HG02759 (cell line): ENCODE measurements around the gene KIAA1671.

Experiments
- ATAC-seq: cut with Tn5 transposase; IDR thresholded peaks from one replicate; pipeline ENCODE4 v1.9.1; 2021; ENCODE audit warnings: mild to moderate bottlenecking, moderate library complexity; ENCODE audit not compliant: unreplicated experiment

Gene KIAA1671

GRCh38 chr22:25061605-25062376 is 109.3 kb downstream of the KIAA1671 start:
- no peak for ATAC-seq

GRCh38 chr22:25062386-25063085 is 110.0 kb downstream of the KIAA1671 start:
- no peak for ATAC-seq

GRCh38 chr22:25064894-25065560 is 112.5 kb downstream of the KIAA1671 start:
- ATAC-seq = no peak

GRCh38 chr22:25066861-25067435 is 114.4 kb downstream of the KIAA1671 start:
- no peak for ATAC-seq

- no peak for ATAC-seq
Measured at GRCh38 chr22:25067851-25068421, 115.4 kb downstream of the KIAA1671 start.

GRCh38 chr22:25068707-25069106 is 116.2 kb downstream of the KIAA1671 start:
- no peak for ATAC-seq

GRCh38 chr22:25069426-25069757 is 116.9 kb downstream of the KIAA1671 start:
- ATAC-seq = no peak

- ATAC-seq = no peak
Measured at GRCh38 chr22:25069758-25070481, 117.4 kb downstream of the KIAA1671 start.

- ATAC-seq = no peak
Measured at GRCh38 chr22:25070956-25071355, 118.4 kb downstream of the KIAA1671 start.

- ATAC-seq = no peak
Measured at GRCh38 chr22:25071720-25072119, 119.2 kb downstream of the KIAA1671 start.

- ATAC-seq = no peak
Measured at GRCh38 chr22:25072406-25072805, 119.9 kb downstream of the KIAA1671 start.

- ATAC-seq = no peak
Measured at GRCh38 chr22:25076336-25076735, 123.8 kb downstream of the KIAA1671 start.

- no peak for ATAC-seq
Measured at GRCh38 chr22:25077056-25077455, 124.5 kb downstream of the KIAA1671 start.

GRCh38 chr22:25077964-25078363 is 125.4 kb downstream of the KIAA1671 start:
- no peak for ATAC-seq

GRCh38 chr22:25078591-25078990 is 126.1 kb downstream of the KIAA1671 start:
- no peak for ATAC-seq

GRCh38 chr22:25080855-25081254 is 128.3 kb downstream of the KIAA1671 start:
- no peak for ATAC-seq

GRCh38 chr22:25081409-25081824 is 128.9 kb downstream of the KIAA1671 start:
- no peak for ATAC-seq

GRCh38 chr22:25082096-25082495 is 129.6 kb downstream of the KIAA1671 start:
- no peak for ATAC-seq

- ATAC-seq = no peak
Measured at GRCh38 chr22:25083056-25083806, 130.7 kb downstream of the KIAA1671 start.

GRCh38 chr22:25083807-25084200 is 131.3 kb downstream of the KIAA1671 start:
- ATAC-seq = no peak
